ENCODE measurements around the gene COX10.
"Not testable (repeated sequence)": the region's sequence is repeated elsewhere in the genome, so short reads cannot be mapped to it uniquely, and the experiment has no call there.

The COX10 gene

DNA sequence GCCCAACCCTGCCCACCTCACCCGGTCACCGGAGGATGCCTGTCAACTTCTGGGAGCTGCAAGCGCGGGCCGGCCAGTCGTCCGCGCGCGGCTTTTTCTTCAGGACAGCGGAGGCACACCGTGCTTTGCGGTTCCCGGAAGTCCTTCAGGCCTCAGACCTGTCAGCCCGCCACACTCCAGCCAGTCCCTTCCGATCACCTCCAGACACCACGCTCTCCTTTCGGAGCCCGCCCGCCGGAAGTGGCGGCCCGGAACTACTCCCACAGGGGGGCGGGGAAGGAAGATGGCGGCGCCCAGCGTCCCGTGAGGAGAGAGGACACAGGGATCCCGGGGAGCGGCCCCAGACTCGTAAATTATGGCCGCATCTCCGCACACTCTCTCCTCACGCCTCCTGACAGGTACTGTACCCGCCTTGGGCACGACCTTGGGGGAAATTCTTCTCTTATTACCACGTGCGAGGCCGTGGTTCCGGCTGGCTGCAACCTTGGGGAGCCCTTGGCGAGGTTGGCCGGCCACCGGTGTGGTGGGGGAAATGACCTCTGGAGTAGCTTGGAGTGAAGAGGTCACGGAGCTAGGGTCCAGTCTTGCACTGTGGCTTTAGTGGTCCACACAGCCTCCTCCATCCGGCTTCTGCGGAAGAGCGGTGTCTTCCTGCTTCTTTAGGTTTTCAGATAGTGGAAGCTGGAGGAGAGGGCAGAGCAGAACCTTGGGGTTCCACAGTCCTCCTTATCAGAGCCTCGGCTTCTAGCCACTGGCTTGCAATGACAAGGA is at the start of gene COX10:
COX10 (plus strand) TSS at position 254 of the 771 bp plus-strand sequence; CDS start at position 356, 102 bp downstream.
- no peak for DNase-seq (ENCODE audit: low read depth)
- peak within 1 kb of the TSS; percentile 86 for H3K4me3 ChIP-seq (ENCODE audit: control insufficient read depth, low read depth, low read length)
- TF ChIP-seq, protein P1, sequence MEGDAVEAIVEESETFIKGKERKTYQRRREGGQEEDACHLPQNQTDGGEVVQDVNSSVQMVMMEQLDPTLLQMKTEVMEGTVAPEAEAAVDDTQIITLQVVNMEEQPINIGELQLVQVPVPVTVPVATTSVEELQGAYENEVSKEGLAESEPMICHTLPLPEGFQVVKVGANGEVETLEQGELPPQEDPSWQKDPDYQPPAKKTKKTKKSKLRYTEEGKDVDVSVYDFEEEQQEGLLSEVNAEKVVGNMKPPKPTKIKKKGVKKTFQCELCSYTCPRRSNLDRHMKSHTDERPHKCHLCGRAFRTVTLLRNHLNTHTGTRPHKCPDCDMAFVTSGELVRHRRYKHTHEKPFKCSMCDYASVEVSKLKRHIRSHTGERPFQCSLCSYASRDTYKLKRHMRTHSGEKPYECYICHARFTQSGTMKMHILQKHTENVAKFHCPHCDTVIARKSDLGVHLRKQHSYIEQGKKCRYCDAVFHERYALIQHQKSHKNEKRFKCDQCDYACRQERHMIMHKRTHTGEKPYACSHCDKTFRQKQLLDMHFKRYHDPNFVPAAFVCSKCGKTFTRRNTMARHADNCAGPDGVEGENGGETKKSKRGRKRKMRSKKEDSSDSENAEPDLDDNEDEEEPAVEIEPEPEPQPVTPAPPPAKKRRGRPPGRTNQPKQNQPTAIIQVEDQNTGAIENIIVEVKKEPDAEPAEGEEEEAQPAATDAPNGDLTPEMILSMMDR (IDR thresholded peaks at IDR 0.05; ENCODE audit: control insufficient read depth, insufficient read depth, low read depth, low read length, missing control alignments), result no peak

DNA sequence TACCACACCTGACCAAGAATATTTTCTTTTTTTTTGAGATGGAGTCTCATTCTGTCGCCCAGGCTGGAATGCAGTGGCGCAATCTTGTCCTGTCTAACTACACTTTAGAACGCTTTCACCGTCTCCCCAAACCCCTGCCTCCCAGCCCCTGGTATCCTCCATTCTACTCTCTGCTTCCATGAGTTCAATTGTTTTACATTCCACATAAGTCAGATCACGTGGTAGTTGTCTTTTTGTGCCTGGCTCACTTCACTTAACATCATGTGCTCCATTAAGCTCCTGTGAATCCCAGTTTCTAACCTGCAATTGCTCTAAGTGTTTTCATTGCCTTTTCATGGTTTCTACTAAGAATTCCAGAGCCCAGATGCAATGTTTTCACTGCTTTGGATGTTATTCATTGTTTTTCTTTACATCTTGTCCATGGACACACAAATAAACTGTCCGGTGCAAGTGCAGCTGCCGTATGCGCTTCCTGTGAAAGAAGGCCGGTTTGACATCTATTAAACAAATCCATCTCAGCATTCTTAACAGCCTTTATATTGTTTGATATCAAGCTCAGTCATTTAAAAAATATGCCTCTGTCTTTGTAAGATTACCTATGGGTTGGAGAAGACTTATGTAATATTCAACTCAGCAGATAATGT is 47.5 kb upstream of the COX10 start:
- not testable (repeated sequence) for DNase-seq (ENCODE audit: low read depth); H3K4me3 ChIP-seq (ENCODE audit: control insufficient read depth, low read depth, low read length)

DNA sequence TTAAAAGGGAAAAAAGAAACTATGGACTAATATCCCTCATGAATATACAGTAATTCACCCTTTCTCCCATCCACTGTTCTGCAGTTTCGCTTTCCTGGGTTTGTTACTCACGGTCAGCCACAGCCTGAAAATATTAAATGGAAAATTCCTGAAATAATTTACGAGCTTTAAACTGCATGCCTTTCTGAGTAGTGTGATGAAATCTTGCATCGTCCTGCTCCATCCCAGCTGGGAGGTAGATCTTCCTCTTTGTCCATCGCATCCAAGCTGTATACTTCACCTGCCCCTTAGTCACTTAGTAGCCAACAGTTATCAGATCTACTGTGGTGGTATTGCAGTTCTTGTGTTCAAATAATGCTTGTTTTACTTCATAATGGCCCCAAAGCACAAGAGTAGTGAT is 39.5 kb upstream of the COX10 start:
- not testable (repeated sequence) for H3K4me3 ChIP-seq (ENCODE audit: control insufficient read depth, low read depth, low read length); DNase-seq (ENCODE audit: low read depth)

DNA sequence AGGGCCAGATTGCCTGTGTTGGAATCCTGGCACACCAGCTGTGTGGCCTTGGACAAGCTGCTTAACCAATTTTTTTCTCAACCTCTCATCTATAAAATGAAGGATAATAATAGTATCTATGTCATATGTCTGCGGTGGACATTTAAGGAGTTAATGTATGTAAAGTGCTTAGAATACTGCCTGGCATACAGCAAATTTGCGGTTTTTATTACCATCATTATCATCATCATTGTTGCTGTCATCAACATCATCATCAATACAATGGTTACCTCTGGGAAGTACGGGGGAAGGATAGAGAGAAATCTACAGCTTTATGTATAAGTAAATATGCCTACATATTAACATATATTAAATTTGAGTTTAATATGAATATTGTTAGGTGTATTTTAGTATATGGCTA is 37.1 kb upstream of the COX10 start:
- DNase-seq (ENCODE audit: low read depth), result no peak
- H3K4me3 ChIP-seq (ENCODE audit: control insufficient read depth, low read depth, low read length), result no peak overlapping the region
- TF ChIP-seq, protein P1 (IDR thresholded peaks at IDR 0.05; ENCODE audit: control insufficient read depth, insufficient read depth, low read depth, low read length, missing control alignments), result no peak

DNA sequence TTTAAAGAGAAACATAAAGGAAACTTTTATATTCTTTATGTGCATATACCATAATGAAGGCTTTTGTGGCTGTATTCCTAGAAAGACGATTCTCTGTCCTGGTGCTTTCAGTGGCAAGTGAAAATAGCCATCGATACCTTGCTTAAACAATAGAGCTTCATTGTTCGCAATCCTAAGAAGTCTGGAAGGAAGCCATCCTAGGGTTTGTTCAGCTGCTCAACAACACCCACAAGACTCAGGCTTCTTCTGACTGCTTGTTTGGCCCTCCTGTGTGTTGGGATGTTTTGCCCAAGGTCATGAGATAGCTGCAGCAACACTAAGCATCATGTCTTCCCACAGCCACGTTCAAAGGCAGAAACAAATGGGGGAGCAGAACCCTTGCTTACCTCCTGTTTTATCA is 36.1 kb upstream of the COX10 start:
- no peak for DNase-seq (ENCODE audit: low read depth)
- H3K4me3 ChIP-seq (ENCODE audit: control insufficient read depth, low read depth, low read length), result no peak overlapping the region
- TF ChIP-seq, protein P1 (IDR thresholded peaks at IDR 0.05; ENCODE audit: control insufficient read depth, insufficient read depth, low read depth, low read length, missing control alignments), result no peak

DNA sequence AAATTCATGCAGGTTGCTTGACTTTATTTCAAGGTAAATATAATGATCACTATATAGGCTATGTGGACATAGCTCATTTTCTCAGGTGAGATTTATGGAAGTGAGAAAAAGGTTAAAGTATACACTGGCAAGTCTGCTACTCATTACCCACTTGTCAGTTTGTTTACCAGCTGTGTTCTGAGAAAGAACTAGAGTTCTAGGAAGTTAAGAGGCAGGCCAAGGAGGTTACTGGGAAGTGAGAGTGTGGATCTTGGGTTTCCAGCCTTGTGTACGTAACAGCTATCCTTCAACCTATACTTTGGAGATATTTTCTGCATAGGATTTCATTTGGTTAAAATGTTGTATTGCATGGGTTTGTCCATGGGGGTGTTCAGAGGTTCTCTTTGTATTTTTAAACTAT is 31.9 kb upstream of the COX10 start:
- DNase-seq (ENCODE audit: low read depth), result no peak
- no peak overlapping the region for H3K4me3 ChIP-seq (ENCODE audit: control insufficient read depth, low read depth, low read length)
- TF ChIP-seq, protein P1 (IDR thresholded peaks at IDR 0.05; ENCODE audit: control insufficient read depth, insufficient read depth, low read depth, low read length, missing control alignments), result no peak

DNA sequence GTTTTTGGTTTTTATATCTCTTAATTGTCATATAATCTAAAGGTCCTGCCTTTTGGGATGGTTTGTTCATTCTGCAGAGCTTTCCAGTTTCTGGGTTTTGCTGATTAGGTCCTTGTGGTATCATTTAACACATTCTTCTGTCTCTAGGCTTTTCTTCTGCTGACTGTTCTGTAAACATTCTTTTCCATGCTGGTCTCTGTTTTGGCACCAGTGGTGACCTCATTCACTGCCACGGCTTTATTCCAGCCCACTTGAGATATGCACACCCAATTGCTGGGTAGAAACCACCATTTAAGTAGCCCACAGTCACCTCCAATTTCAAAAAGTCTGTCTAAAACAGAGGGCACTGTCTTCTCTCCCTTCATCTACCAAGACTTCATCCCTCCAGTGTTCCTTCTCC is 31.1 kb upstream of the COX10 start:
- TF ChIP-seq, protein P1 (IDR thresholded peaks at IDR 0.05; ENCODE audit: control insufficient read depth, insufficient read depth, low read depth, low read length, missing control alignments), result no peak
- H3K4me3 ChIP-seq (ENCODE audit: control insufficient read depth, low read depth, low read length), result no peak overlapping the region
- peak; percentile 46 for DNase-seq (ENCODE audit: low read depth)

Data from AG09309 (cell line).